Renal cortical epithelial cell (primary cell): Measurements from ENCODE around the gene ZDHHC17. TPM values are rescaled to one million over a fixed set of nuclear protein-coding genes. Genes with fewer than 3 reads are reported as not detected.

ENCODE experiments used
- total RNA-seq: library from RNA; depleted of rRNA; stranded (reverse); fragments of >200 nt; gene quantifications from 2 replicates; pipeline ENCODE4 v1.2.3, GENCODE V29; 2014

ZDHHC17 gene
- total RNA-seq, 1 donor from 2014 or later: 56.2 TPM

Other genes starting within 250 kb of the ZDHHC17 start
- gene OSBPL8, start 204.3 kb upstream of the ZDHHC17 start, total RNA-seq: 50.2 and 64.0 TPM in 2 replicates
- gene CSRP2, start 114.9 kb downstream of the ZDHHC17 start, total RNA-seq: 50.2 and 139 TPM in 2 replicates